ENCODE measurements around the gene DPP9.

GRCh38 chr19:4657262-4657661 is 66.4 kb downstream of the DPP9 start:
- TF ChIP-seq EZH2 (IDR thresholded peaks at IDR 0.05; ENCODE audit: low read length, unreplicated experiment) (no peak), CTCF (conservative IDR thresholded peaks at IDR 0.05; ENCODE audit: low read depth, low read length) (no peak), EZH2phosphoT487 (IDR thresholded peaks at IDR 0.05; ENCODE audit: borderline replicate concordance, low read length) (no peak)
